ENCODE measurements around the gene EXOC1L.

DNA sequence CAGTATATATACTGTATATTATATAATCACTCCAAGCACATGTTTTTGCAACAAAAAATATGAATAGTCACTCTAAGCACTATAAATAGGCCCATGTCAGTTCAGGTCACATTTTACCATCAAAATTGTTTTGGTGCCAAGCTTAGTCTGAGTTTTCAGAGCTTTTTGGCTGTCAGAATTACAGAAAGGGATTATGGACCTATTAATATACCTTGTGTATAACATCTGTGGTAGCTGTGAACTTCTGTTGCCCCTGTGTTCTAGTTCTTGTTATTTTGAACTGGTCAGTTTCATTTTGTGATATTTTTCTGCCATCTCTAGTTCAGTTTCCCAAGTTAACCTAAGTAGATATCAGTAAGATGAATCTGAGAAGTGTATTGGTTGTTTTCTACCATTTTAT, 56.8 kb downstream of the EXOC1L start:
- TF ChIP-seq, protein P1, sequence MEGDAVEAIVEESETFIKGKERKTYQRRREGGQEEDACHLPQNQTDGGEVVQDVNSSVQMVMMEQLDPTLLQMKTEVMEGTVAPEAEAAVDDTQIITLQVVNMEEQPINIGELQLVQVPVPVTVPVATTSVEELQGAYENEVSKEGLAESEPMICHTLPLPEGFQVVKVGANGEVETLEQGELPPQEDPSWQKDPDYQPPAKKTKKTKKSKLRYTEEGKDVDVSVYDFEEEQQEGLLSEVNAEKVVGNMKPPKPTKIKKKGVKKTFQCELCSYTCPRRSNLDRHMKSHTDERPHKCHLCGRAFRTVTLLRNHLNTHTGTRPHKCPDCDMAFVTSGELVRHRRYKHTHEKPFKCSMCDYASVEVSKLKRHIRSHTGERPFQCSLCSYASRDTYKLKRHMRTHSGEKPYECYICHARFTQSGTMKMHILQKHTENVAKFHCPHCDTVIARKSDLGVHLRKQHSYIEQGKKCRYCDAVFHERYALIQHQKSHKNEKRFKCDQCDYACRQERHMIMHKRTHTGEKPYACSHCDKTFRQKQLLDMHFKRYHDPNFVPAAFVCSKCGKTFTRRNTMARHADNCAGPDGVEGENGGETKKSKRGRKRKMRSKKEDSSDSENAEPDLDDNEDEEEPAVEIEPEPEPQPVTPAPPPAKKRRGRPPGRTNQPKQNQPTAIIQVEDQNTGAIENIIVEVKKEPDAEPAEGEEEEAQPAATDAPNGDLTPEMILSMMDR (conservative IDR thresholded peaks at IDR 0.05 in 1 of 2, IDR thresholded peaks at IDR 0.05 in 1 of 2; ENCODE audit: extremely low read depth in 1 of 2, insufficient read depth in 1 of 2, low read depth in 1 of 2, low read length in 2 of 2): no peak
- TF ChIP-seq EZH2 (IDR thresholded peaks at IDR 0.05; ENCODE audit: borderline replicate concordance, low read length): no peak
